ENCODE results near the gene LMX1B.

GRCh38 chr9:126663661-126664072 is 49.9 kb downstream of the LMX1B start:
- no peak for TF ChIP-seq CTCF (IDR thresholded peaks at IDR 0.05)
- no peak for TF ChIP-seq EP300 (IDR thresholded peaks at IDR 0.05; ENCODE audit: borderline replicate concordance in 1 of 2, low read depth in 1 of 2, low read length in 1 of 2)
- TF ChIP-seq MXI1 (IDR thresholded peaks at IDR 0.05; ENCODE audit: low read depth, low read length) = no peak
- no peak for TF ChIP-seq RCOR1 (IDR thresholded peaks at IDR 0.05; ENCODE audit: low read length)

Measured in SK-N-SH (cell line).